CD4-positive, alpha-beta T cell treated with Interleukin-21 for 1 hour (primary cell): ENCODE results near the gene ROMO1.
"Not testable (repeated sequence)": the region's sequence is repeated elsewhere in the genome, so short reads cannot be mapped to it uniquely, and the experiment has no call there.

Source experiments
- DNase-seq: peaks from one replicate; pipeline ENCODE4 v3.0.0-alpha.2; 2020

ROMO1 gene

GRCh38 chr20:35731862-35732643, 32.8 kb downstream of the ROMO1 start:
- peak; percentile 0 for DNase-seq

- peak; percentile 0 for DNase-seq
These were observed 33.4 kb downstream of the ROMO1 start for GRCh38 chr20:35732644-35732982.

GRCh38 chr20:35734374-35734773, 35.2 kb downstream of the ROMO1 start:
- no peak for DNase-seq

GRCh38 chr20:35734777-35735649, 35.8 kb downstream of the ROMO1 start:
- DNase-seq: no peak

GRCh38 chr20:35735826-35736470, 36.7 kb downstream of the ROMO1 start:
- DNase-seq: no peak

DNA sequence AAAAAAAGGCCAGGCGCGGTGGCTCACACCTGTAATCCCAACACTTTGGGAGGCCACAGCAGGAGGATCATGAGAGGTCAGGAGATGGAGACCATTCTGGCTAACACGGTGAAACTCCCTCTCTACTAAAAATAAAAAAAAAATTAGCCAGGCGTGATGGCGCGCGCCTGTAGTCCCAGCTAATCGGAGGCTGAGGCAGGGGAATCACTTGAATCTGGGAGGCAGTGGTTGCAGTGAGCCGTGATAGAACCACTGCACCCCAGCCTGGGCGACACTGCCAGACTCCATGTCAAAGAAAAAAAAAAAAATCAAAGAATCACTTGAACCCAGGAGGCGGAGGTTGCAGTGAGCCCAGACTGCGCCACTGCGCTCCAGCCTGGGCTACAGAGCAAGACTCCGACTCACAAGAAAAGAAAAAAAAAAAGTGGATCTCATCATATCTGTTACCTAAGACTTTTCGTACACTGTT, 38.7 kb downstream of the ROMO1 start:
- no peak for DNase-seq

- DNase-seq: no peak
These were observed 39.4 kb downstream of the ROMO1 start for GRCh38 chr20:35738410-35739179.

GRCh38 chr20:35739294-35740163, 40.3 kb downstream of the ROMO1 start:
- DNase-seq: peak; percentile 68

DNA sequence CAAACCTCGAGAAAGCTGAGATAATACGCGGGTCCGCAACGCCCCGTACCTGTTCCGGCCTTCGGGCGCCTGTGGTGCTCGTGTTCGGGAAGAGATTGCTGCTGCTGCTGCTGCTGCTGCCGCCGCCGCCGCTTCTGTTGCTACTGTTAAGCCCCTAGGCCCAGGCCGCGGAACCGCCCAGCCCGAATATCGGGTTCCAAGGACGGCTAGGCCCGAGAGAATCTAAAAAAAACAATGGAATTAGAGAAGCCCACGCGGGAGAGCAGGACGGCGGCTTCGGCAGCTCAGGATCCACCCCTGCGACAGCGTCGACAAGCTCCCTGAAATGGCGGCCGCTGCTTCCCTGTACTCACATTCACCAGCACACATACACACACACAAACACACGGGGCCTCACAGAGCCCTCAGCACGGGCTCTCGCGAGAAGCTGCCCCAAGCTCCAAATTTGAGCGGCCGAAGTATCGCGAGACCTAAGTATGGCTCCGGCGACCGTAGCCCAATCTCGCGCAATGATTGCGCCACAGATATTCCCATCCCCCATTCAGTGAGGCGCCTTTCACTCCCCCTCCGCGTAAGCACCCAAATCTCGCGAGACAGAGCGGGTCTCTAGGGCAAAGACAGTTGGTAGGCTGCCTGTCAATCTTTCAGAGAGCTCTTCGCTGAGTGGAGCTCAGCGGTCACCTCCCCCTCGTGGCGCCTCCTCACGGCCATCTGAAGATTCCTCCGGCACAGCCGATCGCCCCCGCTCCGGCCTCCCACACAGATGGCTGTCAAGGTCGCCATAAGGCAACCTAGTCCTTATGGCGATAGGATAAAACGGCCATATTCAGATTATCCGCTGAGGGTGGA, 42.9 kb downstream of the ROMO1 start, which contains the start of gene RBM39:
RBM39 (minus strand) TSS at position 369 of the 849 bp plus-strand sequence. CDS start 1,386 bp downstream, outside the sequence.
- DNase-seq: peak; percentile 100

GRCh38 chr20:35742741-35743523, 43.7 kb downstream of the ROMO1 start:
- DNase-seq: peak; percentile 63

- peak; percentile 50 for DNase-seq
These were observed 44.7 kb downstream of the ROMO1 start for GRCh38 chr20:35743693-35744491.

DNA sequence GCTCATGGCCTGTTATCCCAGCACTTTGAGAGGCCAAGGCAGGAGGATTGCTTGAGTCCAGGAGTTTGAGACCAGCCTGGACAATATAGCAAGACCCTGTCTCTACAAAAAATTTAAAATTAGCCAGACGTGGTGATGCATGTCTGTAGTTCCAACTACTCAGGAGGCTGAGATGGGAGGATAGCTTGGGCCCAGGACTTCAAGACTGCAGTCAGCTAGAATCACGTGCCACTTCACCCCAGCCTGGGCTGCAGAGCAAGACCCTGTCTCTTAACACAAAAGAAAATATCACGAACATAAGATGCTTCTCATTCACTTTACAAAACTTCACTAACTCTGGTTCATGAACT, 45.3 kb downstream of the ROMO1 start:
- DNase-seq: not testable (repeated sequence)
